GM12801 (cell line): ENCODE results near the gene IL21R.

Source experiments
- CTCF ChIP-seq: IDR thresholded peaks from one replicate; pipeline ENCODE4 v1.5.1; 2011; ENCODE audit warnings: control low read depth; ENCODE audit not compliant: insufficient read length; ENCODE audit errors: extremely low read depth

Gene IL21R

DNA sequence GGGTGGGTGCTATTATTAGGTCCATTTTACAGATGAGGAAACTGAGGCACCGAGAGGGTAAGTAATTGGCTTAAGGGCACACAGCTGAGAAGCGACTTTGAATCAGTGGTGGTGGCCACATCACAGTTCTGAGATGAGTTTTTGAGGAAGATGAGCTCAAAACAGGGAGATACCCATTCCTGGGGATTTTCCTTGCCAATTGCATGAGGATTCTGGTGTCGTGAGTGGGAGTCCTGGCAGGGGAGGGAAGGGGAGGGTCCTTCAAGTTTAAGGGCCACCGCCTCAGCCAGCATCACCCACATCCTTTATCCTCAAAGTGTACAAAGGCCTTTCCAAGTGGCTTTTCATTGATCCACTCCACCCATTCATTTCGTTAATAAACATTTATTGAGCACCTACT, 45.3 kb downstream of the IL21R start:
- TF ChIP-seq CTCF, result no peak

DNA sequence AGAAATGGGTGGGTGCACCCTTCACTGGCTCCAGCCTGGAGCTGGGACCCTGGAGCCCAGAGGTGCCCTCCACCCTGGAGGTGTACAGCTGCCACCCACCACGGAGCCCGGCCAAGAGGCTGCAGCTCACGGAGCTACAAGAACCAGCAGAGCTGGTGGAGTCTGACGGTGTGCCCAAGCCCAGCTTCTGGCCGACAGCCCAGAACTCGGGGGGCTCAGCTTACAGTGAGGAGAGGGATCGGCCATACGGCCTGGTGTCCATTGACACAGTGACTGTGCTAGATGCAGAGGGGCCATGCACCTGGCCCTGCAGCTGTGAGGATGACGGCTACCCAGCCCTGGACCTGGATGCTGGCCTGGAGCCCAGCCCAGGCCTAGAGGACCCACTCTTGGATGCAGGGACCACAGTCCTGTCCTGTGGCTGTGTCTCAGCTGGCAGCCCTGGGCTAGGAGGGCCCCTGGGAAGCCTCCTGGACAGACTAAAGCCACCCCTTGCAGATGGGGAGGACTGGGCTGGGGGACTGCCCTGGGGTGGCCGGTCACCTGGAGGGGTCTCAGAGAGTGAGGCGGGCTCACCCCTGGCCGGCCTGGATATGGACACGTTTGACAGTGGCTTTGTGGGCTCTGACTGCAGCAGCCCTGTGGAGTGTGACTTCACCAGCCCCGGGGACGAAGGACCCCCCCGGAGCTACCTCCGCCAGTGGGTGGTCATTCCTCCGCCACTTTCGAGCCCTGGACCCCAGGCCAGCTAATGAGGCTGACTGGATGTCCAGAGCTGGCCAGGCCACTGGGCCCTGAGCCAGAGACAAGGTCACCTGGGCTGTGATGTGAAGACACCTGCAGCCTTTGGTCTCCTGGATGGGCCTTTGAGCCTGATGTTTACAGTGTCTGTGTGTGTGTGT, 46.8 kb downstream of the IL21R start:
- no peak for TF ChIP-seq CTCF

- no peak for TF ChIP-seq CTCF
Observed at GRCh38 chr16:27449434-27450195, 47.6 kb downstream of the IL21R start.

- TF ChIP-seq CTCF, result no peak
Observed at GRCh38 chr16:27450196-27450549, 48.2 kb downstream of the IL21R start.

- no peak for TF ChIP-seq CTCF
Observed at GRCh38 chr16:27452569-27453493, 50.9 kb downstream of the IL21R start.

- TF ChIP-seq CTCF, result no peak
Observed at GRCh38 chr16:27453494-27453825, 51.5 kb downstream of the IL21R start.

DNA sequence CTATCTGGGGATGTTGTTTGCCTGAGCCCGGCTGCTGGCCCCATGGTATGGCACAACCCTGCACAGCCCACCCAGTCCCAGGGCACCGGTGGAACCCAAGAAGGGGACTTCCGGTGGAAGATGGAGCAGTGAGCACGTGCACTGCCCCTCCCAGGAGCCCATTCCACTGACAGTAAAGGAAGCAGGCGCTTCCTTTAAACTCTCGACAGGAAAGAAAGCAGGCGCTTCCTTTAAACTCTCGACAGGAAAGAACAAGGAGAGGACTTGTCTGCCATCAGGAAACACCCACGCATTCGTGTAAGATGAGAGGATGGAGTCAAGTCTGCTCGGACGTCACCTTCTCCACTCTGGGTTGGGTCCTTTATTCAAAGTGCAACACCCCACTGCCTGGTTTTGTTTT, 53.7 kb downstream of the IL21R start:
- TF ChIP-seq CTCF, result no peak
